ENCODE results near the gene RYR1.

DNA sequence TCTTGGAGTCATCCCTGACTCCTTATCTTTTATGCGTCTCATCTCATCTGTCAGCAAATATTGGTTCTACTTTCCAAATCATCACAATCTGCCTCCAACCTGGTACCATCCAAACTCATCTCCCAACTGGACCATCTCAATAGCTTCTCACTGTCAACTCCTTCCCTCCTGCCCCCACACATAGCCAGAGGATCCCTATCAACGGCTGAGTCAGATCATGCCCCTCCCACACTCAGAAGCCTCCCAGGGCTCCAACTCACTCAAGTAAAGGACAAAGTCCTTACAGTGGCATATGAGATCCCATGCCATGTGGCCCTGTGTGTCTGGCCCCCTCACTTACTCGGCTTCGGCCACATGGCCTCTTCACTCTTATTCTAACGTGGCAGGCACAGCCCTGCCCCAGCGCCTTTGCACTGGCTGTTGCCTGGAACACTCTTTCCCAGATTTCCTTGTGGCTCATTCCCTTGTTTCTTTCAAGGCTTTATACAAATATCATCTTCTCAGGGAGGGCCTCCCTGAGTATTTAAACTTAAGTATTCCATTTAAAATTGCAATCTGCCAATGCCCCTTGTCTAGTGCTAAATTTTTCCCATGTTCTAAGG lies 40.7 kb upstream of the RYR1 start:
- TF ChIP-seq, protein P1, sequence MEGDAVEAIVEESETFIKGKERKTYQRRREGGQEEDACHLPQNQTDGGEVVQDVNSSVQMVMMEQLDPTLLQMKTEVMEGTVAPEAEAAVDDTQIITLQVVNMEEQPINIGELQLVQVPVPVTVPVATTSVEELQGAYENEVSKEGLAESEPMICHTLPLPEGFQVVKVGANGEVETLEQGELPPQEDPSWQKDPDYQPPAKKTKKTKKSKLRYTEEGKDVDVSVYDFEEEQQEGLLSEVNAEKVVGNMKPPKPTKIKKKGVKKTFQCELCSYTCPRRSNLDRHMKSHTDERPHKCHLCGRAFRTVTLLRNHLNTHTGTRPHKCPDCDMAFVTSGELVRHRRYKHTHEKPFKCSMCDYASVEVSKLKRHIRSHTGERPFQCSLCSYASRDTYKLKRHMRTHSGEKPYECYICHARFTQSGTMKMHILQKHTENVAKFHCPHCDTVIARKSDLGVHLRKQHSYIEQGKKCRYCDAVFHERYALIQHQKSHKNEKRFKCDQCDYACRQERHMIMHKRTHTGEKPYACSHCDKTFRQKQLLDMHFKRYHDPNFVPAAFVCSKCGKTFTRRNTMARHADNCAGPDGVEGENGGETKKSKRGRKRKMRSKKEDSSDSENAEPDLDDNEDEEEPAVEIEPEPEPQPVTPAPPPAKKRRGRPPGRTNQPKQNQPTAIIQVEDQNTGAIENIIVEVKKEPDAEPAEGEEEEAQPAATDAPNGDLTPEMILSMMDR (IDR thresholded peaks at IDR 0.05), result no peak
- no peak for TF ChIP-seq EZH2 (IDR thresholded peaks at IDR 0.05; ENCODE audit: borderline replicate concordance, insufficient read depth, low read depth, low read length, poor library complexity, severe bottlenecking)

Data from B cell (primary cell).